SK-N-MC (cell line): ENCODE data around the gene PPIF.
A peak's percentile ranks its signal among the peaks of the same experiment; 100 is the strongest.

Experiments
- DNase-seq: peaks from one replicate; pipeline ENCODE4 v3.0.0-alpha.2; 2011; ENCODE audit warnings: low read depth, low spot score
- H3K27ac ChIP-seq: fragments of 200-600 bp; sonication (generic); 2 replicates; pipeline ENCODE4 v1.5.1; 2016; ENCODE audit warnings: mixed run types
- H3K36me3 ChIP-seq: fragments of 200-600 bp; sonication (generic); 2 replicates; pipeline ENCODE4 v1.6.1; 2017; ENCODE audit warnings: antibody characterized with exemption, low read length, mixed read lengths; ENCODE audit not compliant: insufficient read depth
- H3K4me3 ChIP-seq: fragments of 200-600 bp; sonication (generic); 2 replicates; pipeline ENCODE4 v1.5.1; 2016
- H3K9ac ChIP-seq: fragments of 200-600 bp; sonication (generic); 2 replicates; pipeline ENCODE4 v1.8.0; 2017; ENCODE audit warnings: mixed run types, mixed read lengths; ENCODE audit not compliant: insufficient read length
- H3K9me3 ChIP-seq: fragments of 200-600 bp; sonication (generic); 2 replicates; pipeline ENCODE4 v1.6.1; 2017; ENCODE audit warnings: low read depth, mild to moderate bottlenecking, antibody characterized with exemption, low read length, moderate library complexity, mixed read lengths
- EZH2 ChIP-seq: fragments of 200-600 bp; sonication (generic); IDR thresholded peaks from one replicate; pipeline ENCODE4 v1.6.1; 2017; ENCODE audit warnings: antibody characterized with exemption
- FOXP2 ChIP-seq: optimal IDR thresholded peaks from 2 replicates; pipeline ENCODE3; 2011; ENCODE audit warnings: mild to moderate bottlenecking, moderate library complexity; ENCODE audit not compliant: insufficient read depth; ENCODE audit errors: extremely low read length, control extremely low read depth
- POLR2AphosphoS5 ChIP-seq: IDR thresholded peaks from 2 replicates; pipeline ENCODE4 v1.6.1; 2012; ENCODE audit warnings: mild to moderate bottlenecking, low read depth, low read length, borderline replicate concordance

PPIF gene

GRCh38 chr10:79342295-79342761, 4.9 kb upstream of the PPIF start:
- Histone ChIP-seq H3K36me3 (no peaks in the 10 kb centered on the region), H3K9me3 (no peaks in the 10 kb centered on the region), H3K27ac (no peak overlapping the region), H3K9ac (no peak overlapping the region), H3K4me3 (no peak overlapping the region)
- no peak for TF ChIP-seq EZH2
- no peak for TF ChIP-seq POLR2AphosphoS5
- TF ChIP-seq FOXP2 = no peak
- no peak for DNase-seq

GRCh38 chr10:79342811-79343561, 4.3 kb upstream of the PPIF start:
- DNase-seq = no peak
- Histone ChIP-seq H3K27ac (no peak overlapping the region), H3K9me3 (no peaks in the 10 kb centered on the region), H3K36me3 (no peaks in the 10 kb centered on the region), H3K9ac (no peak overlapping the region), H3K4me3 (no peak overlapping the region)
- TF ChIP-seq FOXP2 (no peak), EZH2 (no peak), POLR2AphosphoS5 (no peak)

DNA sequence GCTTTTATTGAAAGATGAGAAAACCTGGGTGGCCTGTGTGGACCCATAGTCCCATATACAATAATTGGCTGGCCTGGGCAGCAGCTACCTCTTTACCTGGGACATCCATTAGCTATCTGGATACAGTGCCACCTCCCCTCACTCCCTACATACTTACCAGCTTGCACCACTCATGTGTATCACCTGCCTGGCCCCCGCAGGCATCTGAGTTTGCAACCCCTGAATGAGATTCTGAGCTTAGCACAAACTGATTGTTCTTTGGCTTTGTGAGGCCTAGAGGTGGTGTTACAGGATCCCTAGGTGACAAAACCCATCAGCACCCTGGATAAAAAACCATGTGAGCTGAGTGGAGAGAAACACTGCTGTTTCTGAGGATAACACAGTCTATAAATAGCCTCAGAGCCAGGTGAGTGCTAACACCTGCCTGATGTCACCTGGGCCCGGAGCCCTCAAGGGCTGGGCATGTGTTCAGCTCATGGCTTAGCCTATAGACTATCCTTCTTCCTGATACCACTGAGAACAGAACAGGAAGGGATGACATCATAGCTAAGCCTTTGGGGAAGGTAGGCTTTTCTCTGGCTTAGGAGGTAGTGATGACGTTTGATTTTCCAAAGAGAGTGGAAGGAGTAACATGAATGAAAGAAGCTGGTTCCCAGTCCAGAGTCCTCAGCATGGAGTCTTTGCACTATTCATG, 2.6 kb upstream of the PPIF start:
- Histone ChIP-seq H3K4me3 (no peak overlapping the region), H3K27ac (no peak overlapping the region)
- no peak for DNase-seq

GRCh38 chr10:79345241-79346011, 1.8 kb upstream of the PPIF start:
- no peak overlapping the region for H3K9ac ChIP-seq
- H3K4me3 ChIP-seq = no peak overlapping the region
- DNase-seq = no peak
- peaks cover 16% of the 10 kb centered on the region; the same call in 1 of the 2 replicates for H3K36me3 ChIP-seq
- H3K27ac ChIP-seq = no peak overlapping the region
- TF ChIP-seq POLR2AphosphoS5 = no peak
- TF ChIP-seq EZH2 = no peak
- no peak for TF ChIP-seq FOXP2
- H3K9me3 ChIP-seq = no peaks in the 10 kb centered on the region

More for the DNA sequence above, 2.6 kb upstream of the PPIF start:
- TF ChIP-seq FOXP2 (no peak), EZH2 (no peak), POLR2AphosphoS5 (no peak)
- peaks cover 8% of the 10 kb centered on the region; the same call in 1 of the 2 replicates for H3K36me3 ChIP-seq
- no peaks in the 10 kb centered on the region for H3K9me3 ChIP-seq
- H3K9ac ChIP-seq = no peak overlapping the region

DNA sequence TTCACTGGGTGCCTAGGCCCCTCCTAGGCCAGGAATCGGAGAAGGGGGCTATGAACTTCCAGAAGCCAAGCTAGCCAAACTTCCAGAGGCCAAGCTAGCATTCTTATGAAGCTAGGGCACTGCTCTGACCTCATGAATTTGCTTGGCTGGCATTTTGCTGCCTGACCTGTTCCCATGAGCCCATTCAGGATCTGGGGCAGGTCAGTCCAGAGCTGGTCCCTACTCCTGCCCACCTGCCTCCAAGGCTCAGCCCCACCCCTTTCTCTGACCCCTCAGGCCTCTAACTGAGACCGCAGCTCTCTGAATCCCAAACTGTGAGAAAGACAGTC, 1.3 kb upstream of the PPIF start:
- DNase-seq = no peak
- Histone ChIP-seq H3K27ac (no peak overlapping the region), H3K36me3 (peaks cover 21% of the 10 kb centered on the region; the same call in 1 of the 2 replicates), H3K9me3 (no peaks in the 10 kb centered on the region), H3K4me3 (no peak overlapping the region), H3K9ac (no peak overlapping the region)
- TF ChIP-seq FOXP2 = no peak

DNA sequence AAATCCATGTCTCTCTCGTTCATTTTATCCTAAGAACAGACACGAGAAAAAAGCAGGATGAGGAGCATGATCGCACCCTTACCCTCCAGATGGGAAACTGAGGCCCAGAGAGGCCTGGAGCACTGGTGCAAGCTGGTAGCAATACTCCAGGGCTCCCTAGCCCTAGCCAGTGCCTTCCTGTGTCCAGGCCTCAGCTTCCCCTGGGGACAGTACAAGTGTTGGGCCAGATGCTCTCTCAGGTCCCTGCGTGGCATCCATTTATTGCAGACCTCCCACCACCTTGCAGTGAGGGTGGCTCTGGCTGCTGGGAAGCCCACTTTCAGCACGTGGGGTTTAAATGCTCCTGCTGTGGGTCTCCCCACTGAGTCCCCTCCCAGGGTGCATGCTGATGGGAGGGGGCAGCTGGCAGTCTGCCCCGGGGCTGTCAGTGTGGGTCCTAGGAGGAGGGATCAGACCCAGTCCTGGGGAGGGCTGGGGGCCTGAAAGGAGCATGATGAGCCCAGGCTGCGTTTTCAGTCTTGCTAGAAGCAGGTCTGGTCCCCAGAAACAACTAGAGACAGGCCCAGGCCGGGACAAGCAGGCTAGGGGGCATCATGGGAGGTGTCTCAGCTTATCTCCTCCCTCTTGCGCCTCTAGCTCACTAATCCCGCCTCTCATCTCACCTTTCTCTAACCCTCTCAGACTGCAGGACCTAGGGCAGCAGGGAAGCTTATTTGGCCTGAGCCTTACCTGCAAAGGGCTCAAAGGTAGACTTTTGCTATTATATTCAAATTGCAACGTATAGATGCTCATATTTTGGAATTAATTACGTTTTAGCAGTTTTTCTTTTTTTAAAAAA, 662 bp upstream of the PPIF start:
- H3K27ac ChIP-seq = no peak overlapping the region
- TF ChIP-seq FOXP2 (no peak), EZH2 (no peak), POLR2AphosphoS5 (no peak)
- peaks cover 24% of the 10 kb centered on the region; the same call in 1 of the 2 replicates for H3K36me3 ChIP-seq
- no peak for DNase-seq
- H3K9ac ChIP-seq = no peak overlapping the region
- H3K4me3 ChIP-seq = peak overlapping the region; percentile 82
- no peaks in the 10 kb centered on the region for H3K9me3 ChIP-seq

DNA sequence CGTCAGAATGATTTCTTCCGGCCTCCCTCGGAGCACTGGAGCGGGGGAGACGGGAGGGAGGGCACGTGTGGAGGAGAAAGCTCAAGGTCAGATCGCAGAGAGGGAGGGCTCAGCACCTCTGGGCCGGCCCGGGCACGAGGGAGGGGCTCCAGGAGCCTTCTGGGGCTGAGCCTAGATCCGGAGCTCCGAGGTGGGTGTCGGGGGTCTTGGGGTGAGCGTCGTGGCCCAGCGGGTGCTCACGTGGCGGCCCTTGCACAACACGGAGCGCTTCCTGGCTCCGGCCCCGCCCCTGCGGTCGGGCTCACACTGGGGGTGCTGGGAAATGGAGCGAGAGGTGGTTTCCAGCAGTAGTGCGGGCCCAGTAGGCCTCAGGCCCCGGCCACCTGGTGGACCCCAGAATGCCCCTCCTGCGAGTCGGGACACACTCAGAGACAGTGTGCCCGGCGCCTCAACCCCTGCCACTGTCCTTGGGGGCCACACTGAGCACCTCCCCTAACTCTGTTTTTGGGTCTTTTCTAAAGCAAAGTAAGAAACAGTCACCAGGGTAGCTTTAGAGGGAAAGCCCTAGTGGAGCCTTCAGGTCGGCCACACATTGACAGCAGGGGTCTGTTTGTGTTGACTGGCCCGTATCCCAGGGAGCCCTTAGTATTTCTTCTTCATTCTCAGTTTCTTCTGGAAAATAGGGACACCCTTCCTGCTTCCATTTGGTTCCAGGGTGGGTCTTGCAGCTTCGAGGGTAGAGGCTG, 798 bp downstream of the PPIF start:
- peaks cover 39% of the 10 kb centered on the region; the same call in 1 of the 2 replicates for H3K36me3 ChIP-seq
- peak overlapping the region; percentile 82 for H3K4me3 ChIP-seq
- peak overlapping the region; percentile 62 for H3K27ac ChIP-seq
- peak overlapping the region; percentile 92 for H3K9ac ChIP-seq
- DNase-seq = no peak
- H3K9me3 ChIP-seq = no peaks in the 10 kb centered on the region
- TF ChIP-seq FOXP2 = no peak
- TF ChIP-seq EZH2 = no peak
- no peak for TF ChIP-seq POLR2AphosphoS5
